Osteoblast (primary cell): Measurements from ENCODE around the gene GRK3. TPM values are rescaled to one million over a fixed set of nuclear protein-coding genes. Genes with fewer than 3 reads are reported as not detected.

Source experiments
- DNase-seq: peaks from one replicate; pipeline ENCODE4 v3.0.0; 2011; ENCODE audit warnings: low spot score, mixed read lengths; ENCODE audit not compliant: insufficient read length; ENCODE audit errors: missing footprints
- H2AFZ ChIP-seq: 2 replicates; pipeline ENCODE4 v1.6.0; 2011; ENCODE audit warnings: mild to moderate bottlenecking, low read length
- H3K27ac ChIP-seq: 2 replicates; pipeline ENCODE4 v1.5.1; 2011; ENCODE audit warnings: mild to moderate bottlenecking, low read depth, low read length, moderate library complexity
- H3K27me3 ChIP-seq: 2 replicates; pipeline ENCODE4 v1.6.0; 2012; ENCODE audit warnings: mild to moderate bottlenecking, control low read depth, inconsistent platforms, low read length, moderate library complexity; ENCODE audit not compliant: insufficient read depth
- H3K36me3 ChIP-seq: 2 replicates; pipeline ENCODE4 v1.5.1; 2011; ENCODE audit warnings: mild to moderate bottlenecking, low read length, control low read depth, moderate library complexity; ENCODE audit not compliant: insufficient read depth
- H3K4me1 ChIP-seq: 2 replicates; pipeline ENCODE4 v1.5.1; 2011; ENCODE audit warnings: mild to moderate bottlenecking, low read length, control low read depth, moderate library complexity; ENCODE audit not compliant: insufficient read depth
- H3K4me2 ChIP-seq: 2 replicates; pipeline ENCODE4 v1.6.0; 2011; ENCODE audit warnings: mild to moderate bottlenecking, low read length; ENCODE audit not compliant: insufficient read depth
- H3K4me3 ChIP-seq: fragments of 200-600 bp; sonication (generic); 3 replicates; pipeline ENCODE4 v1.5.1; 2012; ENCODE audit warnings: mild to moderate bottlenecking, low read length, inconsistent platforms; ENCODE audit not compliant: insufficient read depth
- H3K79me2 ChIP-seq: 2 replicates; pipeline ENCODE4 v1.6.0; 2012; ENCODE audit warnings: mild to moderate bottlenecking, low read length, control low read depth, inconsistent platforms; ENCODE audit not compliant: insufficient read depth
- H3K9me3 ChIP-seq: 2 replicates; pipeline ENCODE4 v1.5.1; 2011; ENCODE audit warnings: low read depth, low read length, control low read depth
- H4K20me1 ChIP-seq: 2 replicates; pipeline ENCODE4 v1.6.0; 2012; ENCODE audit warnings: mild to moderate bottlenecking, low read length, control low read depth; ENCODE audit not compliant: insufficient read depth
- total RNA-seq: library from RNA; depleted of rRNA; stranded (reverse); fragments of >200 nt; gene quantifications from 2 replicates; pipeline ENCODE4 v1.2.3, GENCODE V29; 2012
- TF ChIP-seq, protein P1 (sequence below): IDR thresholded peaks from 2 replicates; pipeline ENCODE4 v1.5.1; 2011; ENCODE audit warnings: mild to moderate bottlenecking, low read depth, low read length, moderate library complexity; ENCODE audit errors: extremely low read depth

GRK3 gene
- total RNA-seq, 1 donor = 1.8 TPM

DNA sequence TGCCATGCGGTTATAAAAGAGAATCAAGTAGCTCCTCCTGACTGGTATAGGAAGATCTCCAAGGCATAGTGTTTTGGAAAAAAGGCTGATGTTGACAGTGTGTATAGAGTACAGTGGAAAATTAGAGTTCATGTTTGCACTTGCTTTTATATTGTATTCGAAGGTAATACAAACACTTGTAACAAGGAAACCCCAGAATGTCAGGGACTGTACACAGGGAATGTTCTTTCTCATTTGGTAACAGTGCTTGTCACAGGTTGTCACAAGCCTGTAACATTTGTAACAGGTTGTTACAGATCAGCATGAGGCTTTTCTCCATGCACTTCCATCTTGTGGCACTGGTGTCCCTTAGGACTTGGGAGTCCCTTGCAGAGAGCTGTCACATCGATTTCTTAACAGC is 64.0 kb downstream of the GRK3 start:
- Histone ChIP-seq H3K4me2 (no peak overlapping the region), H3K4me1 (no peaks in the 10 kb centered on the region), H3K27ac (no peak overlapping the region), H3K36me3 (no peaks in the 10 kb centered on the region), H3K79me2 (no peaks in the 10 kb centered on the region), H3K27me3 (no peaks in the 10 kb centered on the region), H4K20me1 (no peaks in the 10 kb centered on the region), H3K4me3 (no peak overlapping the region), H2AFZ (no peak overlapping the region), H3K9me3 (no peaks in the 10 kb centered on the region)
- DNase-seq = no peak
- TF ChIP-seq, protein P1, sequence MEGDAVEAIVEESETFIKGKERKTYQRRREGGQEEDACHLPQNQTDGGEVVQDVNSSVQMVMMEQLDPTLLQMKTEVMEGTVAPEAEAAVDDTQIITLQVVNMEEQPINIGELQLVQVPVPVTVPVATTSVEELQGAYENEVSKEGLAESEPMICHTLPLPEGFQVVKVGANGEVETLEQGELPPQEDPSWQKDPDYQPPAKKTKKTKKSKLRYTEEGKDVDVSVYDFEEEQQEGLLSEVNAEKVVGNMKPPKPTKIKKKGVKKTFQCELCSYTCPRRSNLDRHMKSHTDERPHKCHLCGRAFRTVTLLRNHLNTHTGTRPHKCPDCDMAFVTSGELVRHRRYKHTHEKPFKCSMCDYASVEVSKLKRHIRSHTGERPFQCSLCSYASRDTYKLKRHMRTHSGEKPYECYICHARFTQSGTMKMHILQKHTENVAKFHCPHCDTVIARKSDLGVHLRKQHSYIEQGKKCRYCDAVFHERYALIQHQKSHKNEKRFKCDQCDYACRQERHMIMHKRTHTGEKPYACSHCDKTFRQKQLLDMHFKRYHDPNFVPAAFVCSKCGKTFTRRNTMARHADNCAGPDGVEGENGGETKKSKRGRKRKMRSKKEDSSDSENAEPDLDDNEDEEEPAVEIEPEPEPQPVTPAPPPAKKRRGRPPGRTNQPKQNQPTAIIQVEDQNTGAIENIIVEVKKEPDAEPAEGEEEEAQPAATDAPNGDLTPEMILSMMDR = no peak

DNA sequence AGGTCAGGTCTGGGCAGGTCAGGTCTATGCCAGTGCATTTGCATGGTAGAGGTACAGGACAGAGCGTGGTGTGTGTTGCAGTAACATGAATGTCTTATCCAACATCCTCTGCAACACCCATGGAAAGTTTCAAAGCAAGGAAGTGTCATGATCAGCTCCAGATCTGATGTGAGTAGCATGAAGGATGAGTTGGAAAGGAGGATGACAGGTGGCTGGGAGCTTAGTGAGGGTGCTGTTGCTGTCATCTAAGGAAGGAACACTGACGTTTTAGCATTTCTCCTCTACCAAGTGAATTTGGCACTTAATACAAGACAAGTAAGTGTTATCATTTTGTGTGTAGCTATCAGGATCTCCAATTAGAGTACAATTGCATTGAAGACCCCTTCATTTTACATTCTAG is 65.1 kb downstream of the GRK3 start:
- no peaks in the 10 kb centered on the region for H3K27me3 ChIP-seq
- no peaks in the 10 kb centered on the region for H3K36me3 ChIP-seq
- no peak for DNase-seq
- H2AFZ ChIP-seq = no peak overlapping the region
- no peaks in the 10 kb centered on the region for H3K79me2 ChIP-seq
- no peak overlapping the region for H3K4me3 ChIP-seq
- no peaks in the 10 kb centered on the region for H3K4me1 ChIP-seq
- no peaks in the 10 kb centered on the region for H3K9me3 ChIP-seq
- no peak overlapping the region for H3K4me2 ChIP-seq
- no peak overlapping the region for H3K27ac ChIP-seq
- H4K20me1 ChIP-seq = no peaks in the 10 kb centered on the region
- TF ChIP-seq, protein P1 = no peak

DNA sequence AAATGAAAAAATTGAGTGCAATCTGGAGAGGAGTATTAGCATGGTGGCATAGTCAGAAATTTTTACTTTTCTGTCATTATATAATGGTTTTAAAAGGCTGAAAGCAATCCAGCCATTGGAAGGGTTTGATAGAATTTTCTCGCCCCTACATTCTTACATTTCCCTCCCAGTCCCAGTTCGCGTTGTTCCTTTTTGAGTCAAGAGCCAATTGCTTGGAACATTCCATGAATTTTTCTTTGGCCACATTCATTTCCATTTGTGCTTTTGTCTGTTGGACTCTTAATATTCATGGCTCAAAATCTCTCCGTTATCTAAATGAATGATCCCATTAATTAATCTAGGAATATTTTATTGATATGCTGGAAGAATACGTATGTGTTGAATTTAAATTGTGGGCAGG is 66.0 kb downstream of the GRK3 start:
- H3K9me3 ChIP-seq = no peaks in the 10 kb centered on the region
- no peak for DNase-seq
- H3K79me2 ChIP-seq = no peaks in the 10 kb centered on the region
- H3K27ac ChIP-seq = no peak overlapping the region
- no peak overlapping the region for H3K4me3 ChIP-seq
- H3K4me1 ChIP-seq = no peaks in the 10 kb centered on the region
- H3K36me3 ChIP-seq = no peaks in the 10 kb centered on the region
- TF ChIP-seq, protein P1 = no peak
- no peaks in the 10 kb centered on the region for H4K20me1 ChIP-seq
- H3K27me3 ChIP-seq = no peaks in the 10 kb centered on the region
- no peak overlapping the region for H2AFZ ChIP-seq
- H3K4me2 ChIP-seq = no peak overlapping the region

DNA sequence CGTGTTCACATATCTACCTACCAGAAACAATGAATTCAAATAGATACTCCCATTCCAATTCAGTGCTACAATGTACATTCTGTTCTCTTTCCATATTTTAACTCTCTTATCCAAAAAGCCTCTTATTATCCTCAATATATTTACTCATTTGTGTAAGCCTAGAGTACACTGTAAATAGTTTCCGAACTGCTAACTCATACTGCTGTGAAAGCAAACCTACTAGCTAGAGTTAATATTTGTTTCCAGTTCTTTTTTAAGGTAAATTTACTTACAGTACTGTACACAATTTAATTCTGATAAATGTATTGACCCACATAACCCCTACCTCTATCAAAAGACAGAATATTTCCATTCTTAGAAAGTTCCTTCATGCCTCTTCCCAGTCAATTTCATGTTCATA is 71.8 kb downstream of the GRK3 start:
- Histone ChIP-seq H3K4me1 (no peaks in the 10 kb centered on the region), H4K20me1 (no peaks in the 10 kb centered on the region), H2AFZ (no peak overlapping the region), H3K36me3 (no peaks in the 10 kb centered on the region), H3K27me3 (no peaks in the 10 kb centered on the region), H3K27ac (no peak overlapping the region), H3K79me2 (no peaks in the 10 kb centered on the region), H3K4me2 (no peak overlapping the region), H3K9me3 (no peaks in the 10 kb centered on the region), H3K4me3 (no peak overlapping the region)
- TF ChIP-seq, protein P1 = no peak
- DNase-seq = no peak
